Heart left ventricle (tissue), 13 donors: ENCODE measurements around the gene CYTH1.

Experiments used
- POLR2A ChIP-seq, 2 donors: fragments of 450-650 bp; IDR thresholded peaks; one replicate each; pipeline ENCODE4 v1.6.1; 2017; ENCODE audit warnings: antibody characterized with exemption in 2 of 2, mild to moderate bottlenecking in 2 of 2, moderate library complexity in 2 of 2
- TF ChIP-seq, protein P1 (sequence below), 12 donors: fragments of 200-600 bp; sonication (generic) in 4 of 12; IDR thresholded peaks; one replicate each; pipeline versions ENCODE4 v1.5.0 to v1.8.0; 2018 to 2022; ENCODE audit warnings: antibody characterized with exemption in 12 of 12, mild to moderate bottlenecking in 5 of 12
- donor health status: ischemic (EF 13 %, LVEDD 7.1; RV severe dilation, severe dysfunction).
- donor health status: DM: no; HTN: yes; CAD: no.
- donor health status: DM: no; HTN: no; CAD: no.
- donor health status: ischemic (EF 25% LVEDD 6.9; RV normal size, moderate dysfunction).
- donor health status: ischemic (EF 25% LVEDD 5.7; RV mildly dilated, moderate dysfunction).
- donor health status: ischemic (EF 35%, LVEDD 5.7; RV mildly dilated, moderate dysfunction).
- donor health status: nonischemic (EF 11% LVEDD 7.7; RV severe dilation, severe dysfunction).
- donor health status: DM: yes; HTN: yes; CAD: no.
- donor health status: PGD.
- donor health status: ischemic (EF 29% LVEDD 5.4; RV normal size, mild dysfunction).
- donor health status: nonischemic (EF 23%, LVEDD 6.1; RV moderate dilation, normal function).

DNA sequence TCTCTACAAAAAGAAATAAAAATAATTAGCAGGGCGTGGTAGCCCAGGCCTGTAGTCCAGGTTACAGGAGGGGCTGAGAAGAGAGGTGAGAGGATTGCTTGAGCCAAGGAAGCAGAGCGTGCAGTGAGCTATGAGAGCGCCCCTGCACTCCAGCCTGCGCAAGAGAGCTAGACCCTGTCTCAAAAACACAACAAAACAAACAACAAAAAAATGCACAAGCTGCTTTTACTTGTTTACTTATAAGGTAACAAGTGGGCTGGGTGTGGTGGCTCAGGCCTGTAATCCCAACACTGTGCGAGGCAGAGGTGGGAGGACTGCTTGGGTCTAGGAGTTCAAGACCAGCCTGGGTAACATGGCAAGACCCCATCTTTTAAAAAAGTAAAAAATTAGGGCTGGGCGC lies 1.7 kb downstream of the CYTH1 start:
- TF ChIP-seq, protein P1, sequence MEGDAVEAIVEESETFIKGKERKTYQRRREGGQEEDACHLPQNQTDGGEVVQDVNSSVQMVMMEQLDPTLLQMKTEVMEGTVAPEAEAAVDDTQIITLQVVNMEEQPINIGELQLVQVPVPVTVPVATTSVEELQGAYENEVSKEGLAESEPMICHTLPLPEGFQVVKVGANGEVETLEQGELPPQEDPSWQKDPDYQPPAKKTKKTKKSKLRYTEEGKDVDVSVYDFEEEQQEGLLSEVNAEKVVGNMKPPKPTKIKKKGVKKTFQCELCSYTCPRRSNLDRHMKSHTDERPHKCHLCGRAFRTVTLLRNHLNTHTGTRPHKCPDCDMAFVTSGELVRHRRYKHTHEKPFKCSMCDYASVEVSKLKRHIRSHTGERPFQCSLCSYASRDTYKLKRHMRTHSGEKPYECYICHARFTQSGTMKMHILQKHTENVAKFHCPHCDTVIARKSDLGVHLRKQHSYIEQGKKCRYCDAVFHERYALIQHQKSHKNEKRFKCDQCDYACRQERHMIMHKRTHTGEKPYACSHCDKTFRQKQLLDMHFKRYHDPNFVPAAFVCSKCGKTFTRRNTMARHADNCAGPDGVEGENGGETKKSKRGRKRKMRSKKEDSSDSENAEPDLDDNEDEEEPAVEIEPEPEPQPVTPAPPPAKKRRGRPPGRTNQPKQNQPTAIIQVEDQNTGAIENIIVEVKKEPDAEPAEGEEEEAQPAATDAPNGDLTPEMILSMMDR (IDR thresholded peaks at IDR 0.05): no peak
- no peak for TF ChIP-seq POLR2A (IDR thresholded peaks at IDR 0.05)
